H9 (cell line): ENCODE data around the gene CREG2. TPM values are rescaled to one million over a fixed set of nuclear protein-coding genes. Genes with fewer than 3 reads are reported as not detected.

Experiments
- DNase-seq: peaks from one replicate; pipeline ENCODE4 v3.0.0-alpha.2; 2017
- H2AFZ ChIP-seq: one replicate; pipeline ENCODE4 v1.6.1; 2013; ENCODE audit warnings: mild to moderate bottlenecking, low read length, control low read depth, moderate library complexity
- H2AK5ac ChIP-seq: 2 replicates; pipeline ENCODE4 v1.6.1; 2013; ENCODE audit warnings: low read length, control low read depth, mixed read lengths; ENCODE audit not compliant: insufficient read length
- H2BK120ac ChIP-seq: one replicate; pipeline ENCODE4 v1.6.1; 2013; ENCODE audit warnings: low read depth, mild to moderate bottlenecking, low read length, control low read depth, inconsistent platforms; ENCODE audit not compliant: poor library complexity, severe bottlenecking
- H2BK12ac ChIP-seq: 2 replicates; pipeline ENCODE4 v1.6.1; 2013; ENCODE audit warnings: low read length, control low read depth, mixed read lengths, low read depth; ENCODE audit not compliant: insufficient read length
- H2BK15ac ChIP-seq: 2 replicates; pipeline ENCODE4 v1.6.1; 2013; ENCODE audit warnings: low read depth, low read length, control low read depth
- H2BK20ac ChIP-seq: one replicate; pipeline ENCODE4 v1.6.1; 2013; ENCODE audit warnings: low read depth, mild to moderate bottlenecking, low read length, control low read depth, inconsistent platforms; ENCODE audit not compliant: poor library complexity, severe bottlenecking
- H2BK5ac ChIP-seq: 2 replicates; pipeline ENCODE4 v1.6.1; 2013; ENCODE audit warnings: low read length, control low read depth, mixed read lengths; ENCODE audit not compliant: insufficient read length
- H3K14ac ChIP-seq: 2 replicates; pipeline ENCODE4 v1.6.1; 2013; ENCODE audit warnings: low read length, control low read depth; ENCODE audit not compliant: insufficient read depth
- H3K18ac ChIP-seq: 2 replicates; pipeline ENCODE4 v1.6.1; 2013; ENCODE audit warnings: low read depth, mild to moderate bottlenecking, mixed read lengths, low read length, control low read depth; ENCODE audit not compliant: insufficient read length
- H3K23ac ChIP-seq: 2 replicates; pipeline ENCODE4 v1.6.1; 2013; ENCODE audit warnings: low read length, control low read depth, mixed read lengths, low read depth; ENCODE audit not compliant: insufficient read length
- H3K23me2 ChIP-seq: 2 replicates; pipeline ENCODE4 v1.6.1; 2013; ENCODE audit warnings: low read depth, mild to moderate bottlenecking, mixed read lengths, low read length, control low read depth; ENCODE audit not compliant: insufficient read length, poor library complexity, severe bottlenecking
- H3K27ac ChIP-seq: 2 replicates; pipeline ENCODE4 v1.5.1; 2013; ENCODE audit warnings: low read length, control low read depth, mixed read lengths, low read depth; ENCODE audit not compliant: insufficient read length
- H3K27me3 ChIP-seq: 2 replicates; pipeline ENCODE4 v1.6.1; 2013; ENCODE audit warnings: low read length, control low read depth, inconsistent platforms; ENCODE audit not compliant: insufficient read depth
- H3K4ac ChIP-seq: 2 replicates; pipeline ENCODE4 v1.6.1; 2013; ENCODE audit warnings: low read depth, mild to moderate bottlenecking, control low read depth, inconsistent platforms, low read length, moderate library complexity
- H3K4me1 ChIP-seq: 2 replicates; pipeline ENCODE4 v1.6.1; 2013; ENCODE audit warnings: low read length, control low read depth, inconsistent platforms; ENCODE audit not compliant: insufficient read depth
- H3K4me2 ChIP-seq: 2 replicates; pipeline ENCODE4 v1.6.1; 2013; ENCODE audit warnings: low read length, control low read depth, mixed read lengths; ENCODE audit not compliant: insufficient read length, insufficient read depth
- H3K56ac ChIP-seq: 2 replicates; pipeline ENCODE4 v1.6.1; 2013; ENCODE audit warnings: low read depth, mild to moderate bottlenecking, mixed read lengths, low read length, control low read depth; ENCODE audit not compliant: insufficient read length
- H3K79me1 ChIP-seq: 2 replicates; pipeline ENCODE4 v1.6.1; 2013; ENCODE audit warnings: low read depth, mild to moderate bottlenecking, moderate library complexity, low read length, control low read depth, inconsistent platforms; ENCODE audit not compliant: insufficient read depth, poor library complexity, severe bottlenecking
- H3K79me2 ChIP-seq: 2 replicates; pipeline ENCODE4 v1.6.1; 2013; ENCODE audit warnings: low read length, control low read depth, inconsistent platforms; ENCODE audit not compliant: insufficient read depth
- H3K9ac ChIP-seq: 2 replicates; pipeline ENCODE4 v1.6.1; 2013; ENCODE audit warnings: low read length, control low read depth, mixed read lengths; ENCODE audit not compliant: insufficient read length; ENCODE audit errors: extremely low read depth
- H3K9me3 ChIP-seq: one replicate; pipeline ENCODE4 v1.6.1; 2013; ENCODE audit warnings: low read depth, low read length, inconsistent platforms; ENCODE audit not compliant: control insufficient read depth
- H3T11ph ChIP-seq: one replicate; pipeline ENCODE4 v1.6.1; 2013; ENCODE audit warnings: mild to moderate bottlenecking, low read length, control low read depth, inconsistent platforms
- H4K20me1 ChIP-seq: one replicate; pipeline ENCODE4 v1.6.1; 2013; ENCODE audit not compliant: control insufficient read depth, insufficient read length, insufficient read depth
- H4K5ac ChIP-seq: 2 replicates; pipeline ENCODE4 v1.6.1; 2013; ENCODE audit warnings: low read depth, mild to moderate bottlenecking, mixed read lengths, low read length, control low read depth; ENCODE audit not compliant: insufficient read length
- H4K8ac ChIP-seq: replicated peaks from 2 replicates; pipeline ENCODE4 v1.6.1; 2013; ENCODE audit warnings: low read length, control low read depth, mixed read lengths, low read depth; ENCODE audit not compliant: insufficient read length
- H4K91ac ChIP-seq: 2 replicates; pipeline ENCODE4 v1.6.1; 2013; ENCODE audit warnings: low read depth, mild to moderate bottlenecking, moderate library complexity, mixed read lengths, low read length, control low read depth; ENCODE audit not compliant: insufficient read length
- H3K27ac Mint-ChIP-seq, 3 experiments: 2 replicates in 2 of 3; 3 replicates in 1 of 3; pipeline ENCODE4 v1.8.0; 2020 to 2021; ENCODE audit warnings: mixed read lengths in 3 of 3, mild to moderate bottlenecking in 1 of 3, moderate library complexity in 1 of 3
- H3K27me3 Mint-ChIP-seq: 2 replicates; pipeline ENCODE4 v1.8.0; 2021; ENCODE audit warnings: low read depth, mild to moderate bottlenecking, moderate library complexity, mixed read lengths
- H3K36me3 Mint-ChIP-seq, 3 experiments: 2 replicates in 2 of 3; 3 replicates in 1 of 3; pipeline ENCODE4 v1.8.0; 2020 to 2021; ENCODE audit warnings: low read depth in 3 of 3, mixed read lengths in 3 of 3; ENCODE audit not compliant: insufficient read depth in 1 of 3
- H3K4me1 Mint-ChIP-seq, 2 experiments: 2 replicates each; pipeline ENCODE4 v1.8.0; 2020; ENCODE audit warnings: mixed read lengths in 2 of 2
- H3K4me3 Mint-ChIP-seq, 2 experiments: 2 replicates in 1 of 2; 3 replicates in 1 of 2; pipeline ENCODE4 v1.8.0; 2020 to 2021; ENCODE audit warnings: mild to moderate bottlenecking in 2 of 2, mixed read lengths in 2 of 2, moderate library complexity in 1 of 2
- H3K9me3 Mint-ChIP-seq, 2 experiments: 2 replicates in 1 of 2; 3 replicates in 1 of 2; pipeline ENCODE4 v1.8.0; 2020; ENCODE audit warnings: mild to moderate bottlenecking in 2 of 2, mixed read lengths in 2 of 2, moderate library complexity in 1 of 2
- WGBS: extraction: QIAGEN DNeasy Blood & Tissue Kit; methylation state at CpG from one replicate; pipeline ENCODE4 v1.1.7; 2013; ENCODE audit warnings: missing lambda C conversion rate, low lambda C conversion rate, mixed read lengths; ENCODE audit not compliant: insufficient read length; ENCODE audit errors: extremely low coverage; 5-methylcytosine and 5-hydroxymethylcytosine counted together
- total RNA-seq: library from RNA; stranded (reverse); gene quantifications from 2 replicates; pipeline ENCODE4 v1.2.1, GENCODE V29; 2021
- TF ChIP-seq, protein P1 (sequence below): fragments of 200-600 bp; sonication (generic); conservative IDR thresholded peaks from 3 replicates; pipeline ENCODE4 v1.8.0; 2021; ENCODE audit warnings: antibody characterized with exemption, mild to moderate bottlenecking

Gene CREG2
- total RNA-seq, 1 experiment from 2014 or later = 0.77 TPM

DNA sequence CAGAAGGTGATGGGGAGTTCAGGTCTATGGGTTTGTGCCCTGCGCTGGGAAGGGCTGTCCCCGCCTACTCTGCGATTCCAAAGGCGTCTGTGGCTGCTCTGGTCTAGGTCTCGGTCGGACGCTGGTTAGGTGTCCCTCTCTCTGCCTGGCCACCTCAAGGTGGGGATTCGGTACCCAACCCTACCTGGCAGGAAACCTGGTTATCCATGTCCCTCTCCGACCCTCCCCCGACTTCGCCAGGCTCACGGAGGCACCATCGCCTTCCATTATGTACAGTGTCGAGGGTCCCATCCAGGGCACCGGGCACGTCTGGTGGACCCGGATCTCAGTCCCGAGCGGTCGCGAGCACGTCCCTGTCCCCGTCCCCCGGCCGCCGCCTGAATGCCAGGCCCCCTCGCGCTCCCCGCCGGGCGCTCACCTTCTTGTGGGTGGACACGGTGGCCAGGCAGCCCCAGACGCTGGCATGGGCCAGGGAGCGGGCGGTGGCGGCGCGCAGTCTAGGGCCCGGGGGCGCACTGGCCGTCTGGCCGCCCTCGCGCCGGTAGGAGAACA is 628 bp downstream of the CREG2 start:
- peaks cover 63% of the 10 kb centered on the region for H3K27me3 Mint-ChIP-seq
- Histone ChIP-seq H3K56ac (no peak overlapping the region), H3K79me2 (no peaks in the 10 kb centered on the region), H2BK12ac (no peak overlapping the region), H3K4me2 (peak overlapping the region; percentile 76), H3K23me2 (peaks cover 8% of the 10 kb centered on the region), H3K79me1 (no peaks in the 10 kb centered on the region), H4K8ac (no peak overlapping the region), H3K9me3 (no peaks in the 10 kb centered on the region), H4K5ac (no peak overlapping the region), H4K91ac (no peak overlapping the region), H3K18ac (no peak overlapping the region), H3K14ac (no peak overlapping the region; the same call in 1 of the 2 replicates), H3K9ac (no peak overlapping the region), H3K27me3 (peaks cover 13% of the 10 kb centered on the region; the same call in 1 of the 2 replicates), H2BK15ac (no peak overlapping the region), H2BK120ac (no peak overlapping the region), H2BK5ac (no peak overlapping the region), H3K4ac (no peak overlapping the region), H3T11ph (no peak overlapping the region), H2AK5ac (no peak overlapping the region), H4K20me1 (no peaks in the 10 kb centered on the region), H3K4me1 (no peaks in the 10 kb centered on the region), H3K27ac (no peak overlapping the region), H3K23ac (no peak overlapping the region), H2AFZ (no peak overlapping the region), H2BK20ac (no peak overlapping the region)
- H3K36me3 Mint-ChIP-seq = no peaks in the 10 kb centered on the region; a peak in 1 of 7 replicates
- TF ChIP-seq, protein P1, sequence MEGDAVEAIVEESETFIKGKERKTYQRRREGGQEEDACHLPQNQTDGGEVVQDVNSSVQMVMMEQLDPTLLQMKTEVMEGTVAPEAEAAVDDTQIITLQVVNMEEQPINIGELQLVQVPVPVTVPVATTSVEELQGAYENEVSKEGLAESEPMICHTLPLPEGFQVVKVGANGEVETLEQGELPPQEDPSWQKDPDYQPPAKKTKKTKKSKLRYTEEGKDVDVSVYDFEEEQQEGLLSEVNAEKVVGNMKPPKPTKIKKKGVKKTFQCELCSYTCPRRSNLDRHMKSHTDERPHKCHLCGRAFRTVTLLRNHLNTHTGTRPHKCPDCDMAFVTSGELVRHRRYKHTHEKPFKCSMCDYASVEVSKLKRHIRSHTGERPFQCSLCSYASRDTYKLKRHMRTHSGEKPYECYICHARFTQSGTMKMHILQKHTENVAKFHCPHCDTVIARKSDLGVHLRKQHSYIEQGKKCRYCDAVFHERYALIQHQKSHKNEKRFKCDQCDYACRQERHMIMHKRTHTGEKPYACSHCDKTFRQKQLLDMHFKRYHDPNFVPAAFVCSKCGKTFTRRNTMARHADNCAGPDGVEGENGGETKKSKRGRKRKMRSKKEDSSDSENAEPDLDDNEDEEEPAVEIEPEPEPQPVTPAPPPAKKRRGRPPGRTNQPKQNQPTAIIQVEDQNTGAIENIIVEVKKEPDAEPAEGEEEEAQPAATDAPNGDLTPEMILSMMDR = no peak
- peak overlapping the region; percentile 71 to 88 for H3K4me3 Mint-ChIP-seq
- H3K4me1 Mint-ChIP-seq = peaks cover 23 to 24% of the 10 kb centered on the region in 2 experiments
- DNase-seq = peak; percentile 40
- H3K9me3 Mint-ChIP-seq = no peaks in the 10 kb centered on the region; a peak in 1 of 5 replicates
- H3K27ac Mint-ChIP-seq = no peak overlapping the region
- WGBS = no CpG with 5 or more reads among the region's 45 CpGs
